ENCODE data around the gene UGT1A5.

The UGT1A5 gene

GRCh38 chr2:233756429-233757081 is 43.8 kb downstream of the UGT1A5 start:
- in situ Hi-C loops (cut with HindIII; ENCODE audit: low pct_ligation_motif_present, low sequenced_read_pairs): no loop called here
- Histone ChIP-seq H3K4me3 (ENCODE audit: low read depth, low read length) (no peak overlapping the region), H3K27ac (no peak overlapping the region), H3K27me3 (replicated peaks) (no peaks in the 10 kb centered on the region), H3K36me3 (replicated peaks) (no peaks in the 10 kb centered on the region)
- DNase-seq: no peak
- no peak for TF ChIP-seq CTCF (IDR thresholded peaks at IDR 0.05; ENCODE audit: low read depth, low read length, missing control alignments)

GRCh38 chr2:233758141-233758540 is 45.4 kb downstream of the UGT1A5 start:
- no peak for TF ChIP-seq CTCF (IDR thresholded peaks at IDR 0.05; ENCODE audit: low read depth, low read length, missing control alignments)
- Histone ChIP-seq H3K27me3 (replicated peaks) (no peaks in the 10 kb centered on the region), H3K36me3 (replicated peaks) (no peaks in the 10 kb centered on the region), H3K27ac (no peak overlapping the region), H3K4me3 (ENCODE audit: low read depth, low read length) (no peak overlapping the region)
- in situ Hi-C loops (cut with HindIII; ENCODE audit: low pct_ligation_motif_present, low sequenced_read_pairs): no loop called here
- no peak for DNase-seq

GRCh38 chr2:233758849-233759248 is 46.1 kb downstream of the UGT1A5 start:
- H3K27ac ChIP-seq: no peak overlapping the region
- no peaks in the 10 kb centered on the region for H3K36me3 ChIP-seq (replicated peaks)
- in situ Hi-C loops (cut with HindIII; ENCODE audit: low pct_ligation_motif_present, low sequenced_read_pairs): no loop called here
- DNase-seq: no peak
- TF ChIP-seq CTCF (IDR thresholded peaks at IDR 0.05; ENCODE audit: low read depth, low read length, missing control alignments): no peak
- no peaks in the 10 kb centered on the region for H3K27me3 ChIP-seq (replicated peaks)
- no peak overlapping the region for H3K4me3 ChIP-seq (ENCODE audit: low read depth, low read length)

GRCh38 chr2:233760043-233760442 is 47.3 kb downstream of the UGT1A5 start, which contains the start of gene UGT1A1:
TSS of gene UGT1A1 (plus strand) at chr2:233760270. CDS start at chr2:233760288, 18 bp downstream.
- no peak for DNase-seq
- Histone ChIP-seq H3K27me3 (replicated peaks) (no peaks in the 10 kb centered on the region), H3K4me3 (ENCODE audit: low read depth, low read length) (no peak within 1 kb of the TSS), H3K27ac (no peak within 1 kb of the TSS), H3K36me3 (replicated peaks) (no peaks in the 10 kb centered on the region)
- TF ChIP-seq CTCF (IDR thresholded peaks at IDR 0.05; ENCODE audit: low read depth, low read length, missing control alignments): no peak
- in situ Hi-C loops (cut with HindIII; ENCODE audit: low pct_ligation_motif_present, low sequenced_read_pairs): no loop called here

GRCh38 chr2:233761040-233761769 is 48.5 kb downstream of the UGT1A5 start:
- DNase-seq: peak; percentile 24
- no peak for TF ChIP-seq CTCF (IDR thresholded peaks at IDR 0.05; ENCODE audit: low read depth, low read length, missing control alignments)
- no peak overlapping the region for H3K4me3 ChIP-seq (ENCODE audit: low read depth, low read length)
- no peak overlapping the region for H3K27ac ChIP-seq
- no peaks in the 10 kb centered on the region for H3K27me3 ChIP-seq (replicated peaks)
- no peaks in the 10 kb centered on the region for H3K36me3 ChIP-seq (replicated peaks)
- in situ Hi-C loops (cut with HindIII; ENCODE audit: low pct_ligation_motif_present, low sequenced_read_pairs): no loop called here

All from brain microvascular endothelial cell (primary cell).